BLaER1 (cell line): ENCODE measurements around the gene POU4F1.
A peak's percentile ranks its signal among the peaks of the same experiment; 100 is the strongest.

Experiments used
- H3K27ac ChIP-seq: shearing (Covaris generic); formaldehyde crosslinking; 2 replicates; pipeline ENCODE4 v1.8.1; 2022
- H3K27me3 ChIP-seq: shearing (Covaris generic); formaldehyde crosslinking; 2 replicates; pipeline ENCODE4 v1.8.1; 2022
- H3K36me3 ChIP-seq: shearing (Covaris generic); formaldehyde crosslinking; 2 replicates; pipeline ENCODE4 v1.8.1; 2022
- H3K4me1 ChIP-seq: shearing (Covaris generic); formaldehyde crosslinking; 2 replicates; pipeline ENCODE4 v1.8.1; 2022
- H3K4me2 ChIP-seq: shearing (Covaris generic); formaldehyde crosslinking; 2 replicates; pipeline ENCODE4 v1.8.1; 2022
- H3K4me3 ChIP-seq: shearing (Covaris generic); formaldehyde crosslinking; 2 replicates; pipeline ENCODE4 v1.8.1; 2022
- H3K9ac ChIP-seq: shearing (Covaris generic); formaldehyde crosslinking; 2 replicates; pipeline ENCODE4 v1.8.1; 2022
- H3K9me3 ChIP-seq: shearing (Covaris generic); formaldehyde crosslinking; 2 replicates; pipeline ENCODE4 v1.8.1; 2022
- H4K20me1 ChIP-seq: shearing (Covaris generic); formaldehyde crosslinking; 2 replicates; pipeline ENCODE4 v1.8.1; 2022
- Cebpa-rat ChIP-seq: shearing (Covaris generic); IDR thresholded peaks from 2 replicates; pipeline ENCODE4 v1.8.1; 2022

The POU4F1 gene

GRCh38 chr13:78562237-78562889, 41.0 kb downstream of the POU4F1 start:
- Histone ChIP-seq H3K36me3 (no peaks in the 10 kb centered on the region), H3K4me2 (peak overlapping the region; percentile 49), H3K9ac (no peak overlapping the region), H3K4me3 (no peak overlapping the region), H3K4me1 (peaks cover 11% of the 10 kb centered on the region), H3K27me3 (no peaks in the 10 kb centered on the region), H3K27ac (no peak overlapping the region), H4K20me1 (no peaks in the 10 kb centered on the region), H3K9me3 (no peaks in the 10 kb centered on the region)
- TF ChIP-seq Cebpa-rat = no peak
